ENCODE results near the gene CARM1. TPM values are rescaled to one million over a fixed set of nuclear protein-coding genes. Genes with fewer than 3 reads are reported as not detected.
"Not testable (repeated sequence)": the region's sequence is repeated elsewhere in the genome, so short reads cannot be mapped to it uniquely, and the experiment has no call there.

The CARM1 gene
- total RNA-seq, 1 donor from 2014 or later, result 37.3 TPM

GRCh38 chr19:10928563-10929401, 57.4 kb downstream of the CARM1 start, which contains the start of the genes TIMM29 and YIPF2:
Gene TIMM29, plus strand, starts transcription at chr19:10928811. Its CDS starts 12 bp downstream, at chr19:10928823.
Gene YIPF2, minus strand, starts transcription at chr19:10928639. Its CDS starts 229 bp downstream, at chr19:10928410.
- peak; percentile 96 for DNase-seq (ENCODE audit: low read depth)

GRCh38 chr19:10929402-10929794, 58.0 kb downstream of the CARM1 start:
- DNase-seq (ENCODE audit: low read depth), result no peak

- DNase-seq (ENCODE audit: low read depth), result no peak
Observed at GRCh38 chr19:10935371-10936059, 64.2 kb downstream of the CARM1 start.

GRCh38 chr19:10936661-10937084, 65.3 kb downstream of the CARM1 start:
- peak; percentile 79 for DNase-seq (ENCODE audit: low read depth)

- not testable (repeated sequence) for DNase-seq (ENCODE audit: low read depth)
Observed at GRCh38 chr19:10941649-10942048, 70.3 kb downstream of the CARM1 start.

GRCh38 chr19:10943412-10943811, 72.1 kb downstream of the CARM1 start:
- DNase-seq (ENCODE audit: low read depth), result not testable (repeated sequence)

GRCh38 chr19:10945264-10945663, 73.9 kb downstream of the CARM1 start:
- DNase-seq (ENCODE audit: low read depth), result no peak

DNA sequence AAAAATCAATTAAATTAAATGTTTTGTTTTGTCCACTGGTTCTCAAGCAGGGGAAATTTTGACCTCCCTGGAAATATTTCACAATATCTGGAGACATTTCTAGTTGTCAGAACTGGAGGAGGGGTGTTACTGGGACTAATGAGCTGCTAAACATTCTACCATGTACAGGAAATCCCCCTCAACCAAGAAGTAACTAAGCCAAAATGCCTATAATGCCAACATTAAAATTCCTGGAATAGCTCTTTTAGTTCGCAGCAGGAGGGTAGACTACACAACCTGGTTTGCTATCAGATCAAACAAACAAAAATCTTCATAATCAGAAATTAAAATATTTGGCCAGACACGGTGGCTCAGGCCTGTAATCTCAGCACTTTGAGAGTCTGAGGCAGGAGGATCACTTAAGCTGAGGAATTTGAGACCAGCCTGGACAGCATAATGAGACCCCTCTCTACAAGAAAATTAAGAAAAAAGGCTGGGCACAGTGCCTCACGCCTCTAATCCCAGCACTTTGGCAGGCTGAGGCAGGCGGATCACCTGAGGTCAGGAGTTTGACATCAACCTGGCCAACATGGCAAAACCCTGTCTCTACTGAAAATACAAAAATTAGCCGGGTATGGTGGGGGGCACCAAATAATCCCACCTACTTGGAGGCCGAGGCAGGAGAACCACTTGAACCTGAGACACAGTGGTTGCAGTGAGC, 75.8 kb downstream of the CARM1 start:
- peak; percentile 95 for DNase-seq (ENCODE audit: low read depth)

- no peak for DNase-seq (ENCODE audit: low read depth)
Observed at GRCh38 chr19:10952809-10953208, 81.5 kb downstream of the CARM1 start.

GRCh38 chr19:10959277-10959968, 88.1 kb downstream of the CARM1 start:
- not testable (repeated sequence) for DNase-seq (ENCODE audit: low read depth)

DNA sequence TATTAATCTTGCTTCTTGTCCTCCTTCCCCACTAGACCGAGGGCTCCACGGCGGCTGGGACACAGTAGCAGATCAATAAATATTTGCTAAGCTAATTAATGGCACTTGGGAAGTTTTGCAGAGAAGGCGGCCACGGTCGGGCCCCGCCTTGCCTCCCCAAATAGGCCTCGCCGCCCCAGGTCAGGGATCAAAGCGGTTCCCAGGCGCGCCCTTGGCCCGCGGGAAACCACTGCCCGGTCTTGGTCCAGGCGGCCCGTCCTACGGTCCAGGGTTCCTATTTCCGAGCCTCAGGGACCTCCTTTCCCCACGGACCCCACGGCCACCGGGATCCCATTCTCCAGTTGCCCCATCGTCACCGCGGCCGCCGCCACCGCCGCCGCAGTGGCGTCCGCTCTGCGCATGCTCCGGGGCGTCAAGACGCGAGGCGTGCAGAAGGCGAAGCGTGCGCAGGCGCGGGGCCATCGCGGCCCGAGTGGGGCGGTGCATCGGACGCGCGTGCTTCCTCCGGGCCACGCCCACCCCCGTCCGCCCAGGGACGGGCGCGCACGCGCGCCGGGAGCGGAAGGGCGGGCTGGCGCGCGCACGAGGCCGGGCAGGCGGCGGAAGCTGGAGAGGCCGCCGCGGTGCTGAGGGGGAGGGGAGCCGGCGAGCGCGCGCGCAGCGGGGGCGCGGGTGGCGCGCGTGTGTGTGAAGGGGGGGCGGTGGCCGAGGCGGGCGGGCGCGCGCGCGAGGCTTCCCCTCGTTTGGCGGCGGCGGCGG, 89.1 kb downstream of the CARM1 start, which contains the start of gene SMARCA4:
Gene SMARCA4, plus strand, starts transcription at position 717 of the 759 bp plus-strand sequence. CDS start 23,122 bp downstream, outside the sequence.
- DNase-seq (ENCODE audit: low read depth), result peak; percentile 85

DNA sequence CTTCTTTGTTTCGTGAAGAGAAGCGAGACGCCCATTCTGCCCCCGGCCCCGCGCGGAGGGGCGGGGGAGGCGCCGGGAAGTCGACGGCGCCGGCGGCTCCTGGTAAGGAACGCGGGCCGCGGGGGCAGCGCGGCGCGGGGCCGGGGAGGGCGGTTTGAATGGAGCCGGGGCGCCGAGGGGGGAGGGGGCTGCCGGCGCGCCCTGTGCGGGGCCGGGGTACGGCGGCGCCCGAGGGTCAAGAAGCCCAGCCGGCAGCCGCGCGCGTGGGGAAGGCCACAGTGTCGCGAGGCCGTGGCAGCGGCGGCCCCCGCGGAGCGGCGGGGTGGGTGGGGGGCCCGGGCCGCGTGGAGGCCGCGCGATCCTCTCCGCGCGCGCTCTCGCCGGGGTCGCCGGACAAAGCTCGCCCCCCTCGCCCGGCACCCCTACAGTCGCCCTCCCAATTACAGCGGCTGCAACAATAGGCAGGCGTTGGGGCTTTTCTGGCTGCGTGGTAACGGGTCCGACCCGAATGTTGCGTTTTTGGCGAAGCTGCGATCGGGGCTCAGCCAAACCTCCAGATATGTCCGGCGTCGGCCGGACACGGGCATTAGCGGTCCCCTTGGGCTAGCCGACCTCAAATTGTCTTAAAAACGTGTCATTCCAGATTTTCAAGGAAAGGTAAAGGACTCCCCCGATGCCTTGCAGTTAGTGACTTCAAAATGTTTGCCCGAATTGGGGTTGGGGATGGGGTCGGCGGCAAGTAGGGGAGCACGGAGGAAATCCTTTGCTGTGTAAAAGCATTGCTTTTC, 89.9 kb downstream of the CARM1 start:
- no peak for DNase-seq (ENCODE audit: low read depth)

GRCh38 chr19:10962863-10963262, 91.5 kb downstream of the CARM1 start:
- DNase-seq (ENCODE audit: low read depth), result no peak

GRCh38 chr19:10963865-10964264, 92.5 kb downstream of the CARM1 start:
- DNase-seq (ENCODE audit: low read depth), result no peak

GRCh38 chr19:10964903-10965302, 93.5 kb downstream of the CARM1 start:
- no peak for DNase-seq (ENCODE audit: low read depth)

- no peak for DNase-seq (ENCODE audit: low read depth)
Observed at GRCh38 chr19:10965398-10965797, 94.0 kb downstream of the CARM1 start.

DNA sequence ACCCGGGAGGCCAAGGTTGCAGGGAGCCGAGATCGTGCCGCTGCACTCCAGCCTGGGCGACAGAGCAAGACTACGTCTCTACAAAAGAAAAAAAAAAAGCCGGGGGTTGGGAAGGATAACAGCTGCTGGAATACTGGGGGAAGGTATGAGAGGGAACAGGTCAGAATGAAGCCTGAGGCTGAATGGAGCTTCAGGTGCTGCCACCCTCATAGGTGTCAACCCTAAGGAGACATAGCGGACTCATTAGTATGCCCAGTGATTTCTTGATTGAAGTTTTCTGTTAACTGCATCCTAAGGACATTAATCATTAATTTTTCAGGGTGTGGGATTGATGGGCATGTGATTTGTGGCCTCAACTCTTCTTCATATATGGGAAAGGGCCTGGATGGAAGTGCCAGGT, 95.5 kb downstream of the CARM1 start:
- peak; percentile 60 for DNase-seq (ENCODE audit: low read depth)

GRCh38 chr19:10968527-10969135, 97.3 kb downstream of the CARM1 start:
- peak; percentile 47 for DNase-seq (ENCODE audit: low read depth)

- DNase-seq (ENCODE audit: low read depth), result no peak
Observed at GRCh38 chr19:10971107-10971726, 99.9 kb downstream of the CARM1 start.
